Measurements from ENCODE around the gene KIF26B.

Gene KIF26B

DNA sequence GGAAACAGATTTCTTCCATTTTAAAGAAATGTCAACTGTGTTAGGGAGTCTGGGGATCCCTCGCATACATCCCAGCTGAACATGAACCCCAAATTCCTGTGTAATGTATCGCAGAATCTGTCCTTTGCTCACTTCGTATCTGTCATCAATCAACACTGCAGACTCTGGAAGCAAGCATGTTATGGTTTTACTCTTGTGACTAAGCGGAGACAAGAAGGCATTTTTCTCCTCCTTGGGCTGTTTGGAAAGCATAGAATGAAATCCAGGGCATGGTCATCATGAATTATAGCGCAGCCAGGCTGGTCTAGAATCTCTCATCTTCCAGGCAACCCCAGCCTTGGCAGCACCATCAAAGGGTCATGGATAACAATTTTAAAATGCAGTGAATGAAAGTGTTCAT lies 290.2 kb downstream of the KIF26B start:
- DNase-seq, result no peak
- Histone ChIP-seq H3K36me3 (ENCODE audit: control insufficient read depth in 4 of 4, insufficient read depth in 4 of 4, low read length in 3 of 4) (no peaks in the 10 kb centered on the region), H3K4me1 (ENCODE audit: control extremely low read depth in 1 of 4, control insufficient read depth in 4 of 4, insufficient read depth in 4 of 4, low read length in 3 of 4) (peaks cover 6 to 14% (median 8%) of the 10 kb centered on the region in 4 experiments), H3K4me3 (ENCODE audit: control insufficient read depth in 1 of 7, extremely low read depth in 1 of 7, insufficient read depth in 4 of 7, low read depth in 2 of 7, low read length in 6 of 7) (no peak overlapping the region), H3K27ac (ENCODE audit: insufficient read depth in 1 of 2, low read depth in 1 of 2, low read length in 2 of 2, poor library complexity in 1 of 2, severe bottlenecking in 2 of 2) (no peak overlapping the region), H3K9me3 (ENCODE audit: control extremely low read depth in 1 of 5, control insufficient read depth in 4 of 5, insufficient read depth in 2 of 5, low read depth in 1 of 5, low read length in 4 of 5) (peaks cover 0 to 1% (median 0%) of the 10 kb centered on the region in 5 experiments), H3K27me3 (replicated peaks in 2 of 5; ENCODE audit: control insufficient read depth in 4 of 5, insufficient read depth in 5 of 5, low read length in 4 of 5) (peaks cover 0 to 1% (median 0%) of the 10 kb centered on the region in 5 experiments)
- POLR2A ChIA-PET, result no interaction called here
- CTCF ChIA-PET, result no interaction called here
- WGBS (ENCODE audit: insufficient coverage), result 100% methylated on average over 3 of the region's 5 CpGs

DNA sequence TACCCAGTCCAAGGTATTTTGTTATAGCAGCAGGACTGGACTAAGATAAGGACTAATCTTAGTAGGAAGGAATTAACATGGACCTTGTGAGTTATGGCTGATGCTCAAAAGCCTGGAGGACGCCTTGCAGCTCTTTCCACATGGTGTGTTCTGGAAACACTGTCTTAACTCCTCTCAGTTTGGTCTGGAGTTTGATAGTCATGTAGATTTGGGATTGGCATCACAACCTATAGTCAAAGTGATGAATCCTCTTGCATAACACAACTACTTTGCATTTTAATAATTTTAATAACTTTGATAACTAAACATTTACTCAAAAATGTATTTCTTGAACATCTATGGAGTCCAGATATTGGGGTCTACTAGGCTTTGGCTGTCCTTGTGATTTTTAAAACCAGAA lies 293.7 kb downstream of the KIF26B start:
- Histone ChIP-seq H3K9me3 (ENCODE audit: control extremely low read depth in 1 of 5, control insufficient read depth in 4 of 5, insufficient read depth in 2 of 5, low read depth in 1 of 5, low read length in 4 of 5) (peaks cover 0 to 3% (median 0%) of the 10 kb centered on the region in 5 experiments), H3K4me1 (ENCODE audit: control extremely low read depth in 1 of 4, control insufficient read depth in 4 of 4, insufficient read depth in 4 of 4, low read length in 3 of 4) (no peaks in the 10 kb centered on the region), H3K27ac (ENCODE audit: insufficient read depth in 1 of 2, low read depth in 1 of 2, low read length in 2 of 2, poor library complexity in 1 of 2, severe bottlenecking in 2 of 2) (no peak overlapping the region), H3K36me3 (ENCODE audit: control insufficient read depth in 4 of 4, insufficient read depth in 4 of 4, low read length in 3 of 4) (no peaks in the 10 kb centered on the region), H3K4me3 (ENCODE audit: control insufficient read depth in 1 of 7, extremely low read depth in 1 of 7, insufficient read depth in 4 of 7, low read depth in 2 of 7, low read length in 6 of 7) (no peak overlapping the region), H3K27me3 (replicated peaks in 2 of 5; ENCODE audit: control insufficient read depth in 4 of 5, insufficient read depth in 5 of 5, low read length in 4 of 5) (no peaks in the 10 kb centered on the region)
- CTCF ChIA-PET, result no interaction called here
- no CpG with 5 or more reads among the region's 1 CpG for WGBS (ENCODE audit: insufficient coverage)
- no peak for DNase-seq
- POLR2A ChIA-PET, result interaction anchor here (0.7 kb wide), 1 partner anchor 50 kb away, joined by 3 read pairs; no protein-coding TSS in a partner anchor

DNA sequence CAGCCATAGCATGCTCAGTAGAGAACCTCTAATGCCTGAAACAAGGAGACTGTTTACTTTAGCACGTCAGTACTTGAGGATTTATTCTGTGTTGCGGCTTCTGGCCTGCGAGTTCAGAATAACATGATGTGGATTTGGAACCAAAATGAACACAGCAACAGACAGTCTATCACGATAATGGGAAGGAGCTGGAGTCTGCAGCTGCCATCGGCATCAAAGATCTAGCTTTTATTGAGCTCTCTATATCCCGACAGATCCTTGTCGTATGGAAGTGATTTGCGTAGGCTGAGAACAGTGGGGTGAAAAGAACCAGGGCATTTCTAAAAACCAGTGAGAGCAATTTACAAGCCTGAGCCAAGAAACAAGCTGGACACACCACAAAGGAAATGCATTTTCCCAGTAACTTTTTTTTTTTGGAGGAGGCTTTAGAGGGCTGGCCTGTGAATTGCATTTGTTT lies 294.2 kb downstream of the KIF26B start:
- 89% methylated on average over 8 of the region's 8 CpGs for WGBS (ENCODE audit: insufficient coverage)
- H3K9me3 ChIP-seq (ENCODE audit: control extremely low read depth in 1 of 5, control insufficient read depth in 4 of 5, insufficient read depth in 2 of 5, low read depth in 1 of 5, low read length in 4 of 5), result peaks cover 0 to 3% (median 0%) of the 10 kb centered on the region in 5 experiments
- no peak overlapping the region for H3K27ac ChIP-seq (ENCODE audit: insufficient read depth in 1 of 2, low read depth in 1 of 2, low read length in 2 of 2, poor library complexity in 1 of 2, severe bottlenecking in 2 of 2)
- H3K27me3 ChIP-seq (replicated peaks in 2 of 5; ENCODE audit: control insufficient read depth in 4 of 5, insufficient read depth in 5 of 5, low read length in 4 of 5), result no peaks in the 10 kb centered on the region
- POLR2A ChIA-PET, result no interaction called here
- H3K36me3 ChIP-seq (ENCODE audit: control insufficient read depth in 4 of 4, insufficient read depth in 4 of 4, low read length in 3 of 4), result no peaks in the 10 kb centered on the region
- no peak for DNase-seq
- CTCF ChIA-PET, result no interaction called here
- H3K4me1 ChIP-seq (ENCODE audit: control extremely low read depth in 1 of 4, control insufficient read depth in 4 of 4, insufficient read depth in 4 of 4, low read length in 3 of 4), result no peaks in the 10 kb centered on the region
- no peak overlapping the region for H3K4me3 ChIP-seq (ENCODE audit: control insufficient read depth in 1 of 7, extremely low read depth in 1 of 7, insufficient read depth in 4 of 7, low read depth in 2 of 7, low read length in 6 of 7)

DNA sequence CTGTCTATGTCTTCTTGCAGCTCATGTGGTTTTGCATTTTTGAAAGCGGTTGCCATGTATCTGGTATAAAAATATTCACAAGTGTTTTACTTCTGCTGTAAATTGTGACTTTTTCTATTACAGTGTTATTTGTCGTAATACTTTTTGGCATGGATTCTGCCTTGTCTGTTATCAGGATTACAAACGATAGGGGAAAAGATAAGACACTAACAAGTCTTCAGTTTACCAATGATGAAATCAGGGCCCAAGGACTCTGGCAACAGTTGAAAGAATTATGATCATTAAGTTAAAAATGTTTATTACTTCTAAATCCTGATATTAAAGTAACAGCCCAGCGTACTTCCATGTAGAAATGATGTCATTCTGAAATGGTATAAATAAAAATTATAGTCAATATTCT lies 298.8 kb downstream of the KIF26B start:
- no peak for DNase-seq
- no peak overlapping the region for H3K27ac ChIP-seq (ENCODE audit: insufficient read depth in 1 of 2, low read depth in 1 of 2, low read length in 2 of 2, poor library complexity in 1 of 2, severe bottlenecking in 2 of 2)
- 100% methylated on average over 2 of the region's 4 CpGs for WGBS (ENCODE audit: insufficient coverage)
- no peaks in the 10 kb centered on the region for H3K27me3 ChIP-seq (replicated peaks in 2 of 5; ENCODE audit: control insufficient read depth in 4 of 5, insufficient read depth in 5 of 5, low read length in 4 of 5)
- no peaks in the 10 kb centered on the region for H3K36me3 ChIP-seq (ENCODE audit: control insufficient read depth in 4 of 4, insufficient read depth in 4 of 4, low read length in 3 of 4)
- H3K9me3 ChIP-seq (ENCODE audit: control extremely low read depth in 1 of 5, control insufficient read depth in 4 of 5, insufficient read depth in 2 of 5, low read depth in 1 of 5, low read length in 4 of 5), result peaks cover 0 to 3% (median 0%) of the 10 kb centered on the region in 5 experiments
- CTCF ChIA-PET, result no interaction called here
- H3K4me3 ChIP-seq (ENCODE audit: control insufficient read depth in 1 of 7, extremely low read depth in 1 of 7, insufficient read depth in 4 of 7, low read depth in 2 of 7, low read length in 6 of 7), result no peak overlapping the region
- POLR2A ChIA-PET, result no interaction called here
- H3K4me1 ChIP-seq (ENCODE audit: control extremely low read depth in 1 of 4, control insufficient read depth in 4 of 4, insufficient read depth in 4 of 4, low read length in 3 of 4), result peaks cover 0 to 1% (median 0%) of the 10 kb centered on the region in 4 experiments

DNA sequence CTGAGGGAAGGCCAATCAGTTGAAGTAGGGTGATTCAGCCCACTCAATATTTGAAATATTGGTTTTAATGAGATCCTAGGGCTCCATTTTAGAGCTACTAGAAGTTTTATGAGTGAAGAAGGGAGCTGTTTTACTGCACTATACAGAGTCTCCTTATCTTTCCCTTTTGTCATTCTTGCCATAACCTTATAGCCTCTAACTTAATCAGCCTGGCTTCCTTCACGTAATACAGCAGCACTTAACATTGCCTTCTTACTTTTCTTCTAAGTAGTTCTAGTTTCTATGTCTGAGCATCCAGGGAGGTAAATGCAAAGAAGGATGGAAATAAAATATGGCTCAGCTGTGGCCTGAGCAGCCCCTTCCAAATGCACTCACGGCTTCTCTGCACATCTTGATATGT lies 299.3 kb downstream of the KIF26B start:
- Histone ChIP-seq H3K27me3 (replicated peaks in 2 of 5; ENCODE audit: control insufficient read depth in 4 of 5, insufficient read depth in 5 of 5, low read length in 4 of 5) (no peaks in the 10 kb centered on the region), H3K4me1 (ENCODE audit: control extremely low read depth in 1 of 4, control insufficient read depth in 4 of 4, insufficient read depth in 4 of 4, low read length in 3 of 4) (peaks cover 0 to 6% (median 1%) of the 10 kb centered on the region in 4 experiments), H3K9me3 (ENCODE audit: control extremely low read depth in 1 of 5, control insufficient read depth in 4 of 5, insufficient read depth in 2 of 5, low read depth in 1 of 5, low read length in 4 of 5) (peaks cover 0 to 3% (median 0%) of the 10 kb centered on the region in 5 experiments), H3K4me3 (ENCODE audit: control insufficient read depth in 1 of 7, extremely low read depth in 1 of 7, insufficient read depth in 4 of 7, low read depth in 2 of 7, low read length in 6 of 7) (no peak overlapping the region), H3K36me3 (ENCODE audit: control insufficient read depth in 4 of 4, insufficient read depth in 4 of 4, low read length in 3 of 4) (no peaks in the 10 kb centered on the region), H3K27ac (ENCODE audit: insufficient read depth in 1 of 2, low read depth in 1 of 2, low read length in 2 of 2, poor library complexity in 1 of 2, severe bottlenecking in 2 of 2) (no peak overlapping the region)
- ChIA-PET POLR2A (no interaction called here), CTCF (no interaction called here)
- DNase-seq, result no peak
- WGBS (ENCODE audit: insufficient coverage), result no CpG with 5 or more reads among the region's 2 CpGs

DNA sequence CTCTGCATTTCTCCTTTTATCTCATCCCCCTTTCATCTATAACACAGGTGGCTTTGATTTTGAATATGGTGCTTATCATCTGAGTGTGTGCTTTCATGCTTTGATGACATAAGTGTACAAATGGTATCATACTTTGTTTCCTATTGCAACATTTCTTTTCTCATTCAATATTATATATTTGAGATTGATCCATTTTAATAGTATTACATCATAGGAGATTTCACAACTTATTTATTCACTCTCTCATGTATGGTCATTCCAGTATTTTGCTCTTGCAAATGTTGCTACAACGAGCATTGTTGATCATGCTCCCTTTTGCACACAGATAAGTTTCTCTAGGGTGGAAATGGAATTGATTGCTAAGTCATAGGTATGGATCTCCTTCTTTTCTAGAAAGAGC lies 302.8 kb downstream of the KIF26B start:
- Histone ChIP-seq H3K4me1 (ENCODE audit: control extremely low read depth in 1 of 4, control insufficient read depth in 4 of 4, insufficient read depth in 4 of 4, low read length in 3 of 4) (peaks cover 0 to 10% (median 1%) of the 10 kb centered on the region in 4 experiments), H3K27me3 (replicated peaks in 2 of 5; ENCODE audit: control insufficient read depth in 4 of 5, insufficient read depth in 5 of 5, low read length in 4 of 5) (no peaks in the 10 kb centered on the region), H3K9me3 (ENCODE audit: control extremely low read depth in 1 of 5, control insufficient read depth in 4 of 5, insufficient read depth in 2 of 5, low read depth in 1 of 5, low read length in 4 of 5) (peaks cover 0 to 3% (median 0%) of the 10 kb centered on the region in 5 experiments), H3K36me3 (ENCODE audit: control insufficient read depth in 4 of 4, insufficient read depth in 4 of 4, low read length in 3 of 4) (no peaks in the 10 kb centered on the region), H3K4me3 (ENCODE audit: control insufficient read depth in 1 of 7, extremely low read depth in 1 of 7, insufficient read depth in 4 of 7, low read depth in 2 of 7, low read length in 6 of 7) (no peak overlapping the region), H3K27ac (ENCODE audit: insufficient read depth in 1 of 2, low read depth in 1 of 2, low read length in 2 of 2, poor library complexity in 1 of 2, severe bottlenecking in 2 of 2) (no peak overlapping the region)
- WGBS (ENCODE audit: insufficient coverage), result no CpG with 5 or more reads among the region's 1 CpG
- ChIA-PET CTCF (no interaction called here), POLR2A (no interaction called here)
- no peak for DNase-seq

DNA sequence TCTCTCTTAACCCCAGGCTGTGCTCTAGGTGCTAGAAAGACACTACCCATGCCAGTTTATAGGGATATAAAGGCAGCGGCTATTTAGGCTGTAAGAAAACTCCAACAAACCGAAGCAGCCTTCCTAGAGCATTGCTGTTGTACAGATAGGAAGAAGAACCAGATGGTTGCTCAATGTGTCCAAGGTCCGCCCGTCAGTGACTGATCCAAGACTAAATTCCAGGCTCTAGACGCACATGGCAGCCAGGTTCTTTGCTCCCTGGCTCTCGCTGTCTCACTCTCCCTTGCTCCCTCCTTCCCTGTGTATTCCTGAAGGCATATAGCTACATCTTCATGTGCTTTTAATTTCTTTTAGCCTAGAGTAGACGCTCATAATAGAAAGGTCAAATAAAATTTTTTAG lies 303.4 kb downstream of the KIF26B start:
- Histone ChIP-seq H3K4me1 (ENCODE audit: control extremely low read depth in 1 of 4, control insufficient read depth in 4 of 4, insufficient read depth in 4 of 4, low read length in 3 of 4) (peaks cover 0 to 10% (median 1%) of the 10 kb centered on the region in 4 experiments), H3K27me3 (replicated peaks in 2 of 5; ENCODE audit: control insufficient read depth in 4 of 5, insufficient read depth in 5 of 5, low read length in 4 of 5) (no peaks in the 10 kb centered on the region), H3K9me3 (ENCODE audit: control extremely low read depth in 1 of 5, control insufficient read depth in 4 of 5, insufficient read depth in 2 of 5, low read depth in 1 of 5, low read length in 4 of 5) (no peaks in the 10 kb centered on the region), H3K36me3 (ENCODE audit: control insufficient read depth in 4 of 4, insufficient read depth in 4 of 4, low read length in 3 of 4) (no peaks in the 10 kb centered on the region), H3K27ac (ENCODE audit: insufficient read depth in 1 of 2, low read depth in 1 of 2, low read length in 2 of 2, poor library complexity in 1 of 2, severe bottlenecking in 2 of 2) (no peak overlapping the region), H3K4me3 (ENCODE audit: control insufficient read depth in 1 of 7, extremely low read depth in 1 of 7, insufficient read depth in 4 of 7, low read depth in 2 of 7, low read length in 6 of 7) (no peak overlapping the region)
- WGBS (ENCODE audit: insufficient coverage), result 95% methylated on average over 6 of the region's 7 CpGs
- CTCF ChIA-PET, result no interaction called here
- POLR2A ChIA-PET, result no interaction called here
- no peak for DNase-seq

Measured in common myeloid progenitor, CD34-positive (primary cell).